Hepatocyte (in vitro differentiated cells): ENCODE results near the gene ZCCHC24. TPM values are rescaled to one million over a fixed set of nuclear protein-coding genes. Genes with fewer than 3 reads are reported as not detected.

ENCODE experiments used
- DNase-seq: peaks from one replicate; pipeline ENCODE4 v3.0.0-alpha.2; 2016; ENCODE audit warnings: low spot score
- H2AFZ ChIP-seq: fragments of 200-600 bp; sonication (generic); 2 replicates; pipeline ENCODE4 v1.6.0; 2016; ENCODE audit warnings: antibody characterized with exemption, mild to moderate bottlenecking
- H3K27ac ChIP-seq: fragments of 200-600 bp; sonication (generic); 2 replicates; pipeline ENCODE4 v1.5.1; 2016; ENCODE audit warnings: mild to moderate bottlenecking
- H3K27me3 ChIP-seq: fragments of 200-600 bp; sonication (generic); 2 replicates; pipeline ENCODE4 v1.6.1; 2016
- H3K36me3 ChIP-seq: fragments of 200-600 bp; sonication (generic); replicated peaks from 2 replicates; pipeline ENCODE4 v1.5.1; 2016; ENCODE audit warnings: low read depth; ENCODE audit not compliant: insufficient read depth
- H3K4me1 ChIP-seq: fragments of 200-600 bp; sonication (generic); 2 replicates; pipeline ENCODE4 v1.5.1; 2016; ENCODE audit warnings: mild to moderate bottlenecking, moderate library complexity; ENCODE audit not compliant: insufficient read depth
- H3K4me2 ChIP-seq: fragments of 200-600 bp; sonication (generic); 2 replicates; pipeline ENCODE4 v1.6.0; 2016
- H3K4me3 ChIP-seq: fragments of 200-600 bp; sonication (generic); 2 replicates; pipeline ENCODE4 v1.5.1; 2016; ENCODE audit warnings: mild to moderate bottlenecking
- H3K79me2 ChIP-seq: fragments of 200-600 bp; sonication (generic); 2 replicates; pipeline ENCODE4 v1.6.0; 2017; ENCODE audit warnings: mild to moderate bottlenecking
- H3K9me2 ChIP-seq: fragments of 200-600 bp; sonication (generic); replicated peaks from 2 replicates; pipeline ENCODE4 v1.6.0; 2017; ENCODE audit warnings: mild to moderate bottlenecking; ENCODE audit not compliant: insufficient read depth
- H3K9me3 ChIP-seq: fragments of 200-600 bp; sonication (generic); 2 replicates; pipeline ENCODE4 v1.5.1; 2016; ENCODE audit warnings: low read depth, mild to moderate bottlenecking
- H4K20me1 ChIP-seq: fragments of 200-600 bp; sonication (generic); 2 replicates; pipeline ENCODE4 v1.6.0; 2016; ENCODE audit warnings: mild to moderate bottlenecking; ENCODE audit not compliant: insufficient read depth, poor library complexity, severe bottlenecking
- EZH2 ChIP-seq: fragments of 200-600 bp; sonication (generic); IDR thresholded peaks from 2 replicates; pipeline ENCODE4 v1.6.1; 2016; ENCODE audit warnings: antibody characterized with exemption, mild to moderate bottlenecking, borderline replicate concordance
- EZH2phosphoT487 ChIP-seq: fragments of 200-600 bp; sonication (generic); IDR thresholded peaks from one replicate; pipeline ENCODE4 v1.6.1; 2018; ENCODE audit warnings: antibody characterized with exemption, mild to moderate bottlenecking, low read depth, moderate library complexity; ENCODE audit not compliant: unreplicated experiment, severe bottlenecking
- WGBS: methylation state at CpG from one replicate; pipeline ENCODE4 v1.1.6; 2016; ENCODE audit warnings: low lambda C conversion rate; ENCODE audit errors: missing lambda C conversion rate; 5-methylcytosine and 5-hydroxymethylcytosine counted together
- polyA plus RNA-seq: library from polyadenylated mRNA; unstranded; fragments of >200 nt; fragmentation: Nextera tagmentation; extraction: Ambion mirVana; gene quantifications from 2 replicates; pipeline ENCODE4 v1.2.1, GENCODE V29; 2016
- total RNA-seq: library from RNA; depleted of rRNA; stranded (reverse); fragments of >200 nt; gene quantifications from 2 replicates; pipeline ENCODE4 v1.2.3, GENCODE V29; 2014
- TF ChIP-seq, protein P1 (sequence below): fragments of 200-600 bp; sonication (generic); IDR thresholded peaks from 2 replicates; pipeline ENCODE4 v1.5.1; 2016; ENCODE audit warnings: antibody characterized with exemption, mild to moderate bottlenecking; ENCODE audit not compliant: poor library complexity

The ZCCHC24 gene
- total and polyA plus RNA-seq, 2 experiments from 2014 or later: 20.1 to 20.6 TPM

GRCh38 chr10:79361726-79362397, 83.6 kb downstream of the ZCCHC24 start:
- Histone ChIP-seq H3K4me3 (no peak overlapping the region), H3K9me2 (no peaks in the 10 kb centered on the region), H3K27me3 (peaks cover 3% of the 10 kb centered on the region), H3K9me3 (no peaks in the 10 kb centered on the region), H3K27ac (no peak overlapping the region), H3K36me3 (no peaks in the 10 kb centered on the region), H3K79me2 (no peaks in the 10 kb centered on the region), H4K20me1 (no peaks in the 10 kb centered on the region), H3K4me1 (peaks cover 4% of the 10 kb centered on the region), H2AFZ (no peak overlapping the region), H3K4me2 (no peak overlapping the region)
- TF ChIP-seq, protein P1, sequence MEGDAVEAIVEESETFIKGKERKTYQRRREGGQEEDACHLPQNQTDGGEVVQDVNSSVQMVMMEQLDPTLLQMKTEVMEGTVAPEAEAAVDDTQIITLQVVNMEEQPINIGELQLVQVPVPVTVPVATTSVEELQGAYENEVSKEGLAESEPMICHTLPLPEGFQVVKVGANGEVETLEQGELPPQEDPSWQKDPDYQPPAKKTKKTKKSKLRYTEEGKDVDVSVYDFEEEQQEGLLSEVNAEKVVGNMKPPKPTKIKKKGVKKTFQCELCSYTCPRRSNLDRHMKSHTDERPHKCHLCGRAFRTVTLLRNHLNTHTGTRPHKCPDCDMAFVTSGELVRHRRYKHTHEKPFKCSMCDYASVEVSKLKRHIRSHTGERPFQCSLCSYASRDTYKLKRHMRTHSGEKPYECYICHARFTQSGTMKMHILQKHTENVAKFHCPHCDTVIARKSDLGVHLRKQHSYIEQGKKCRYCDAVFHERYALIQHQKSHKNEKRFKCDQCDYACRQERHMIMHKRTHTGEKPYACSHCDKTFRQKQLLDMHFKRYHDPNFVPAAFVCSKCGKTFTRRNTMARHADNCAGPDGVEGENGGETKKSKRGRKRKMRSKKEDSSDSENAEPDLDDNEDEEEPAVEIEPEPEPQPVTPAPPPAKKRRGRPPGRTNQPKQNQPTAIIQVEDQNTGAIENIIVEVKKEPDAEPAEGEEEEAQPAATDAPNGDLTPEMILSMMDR: no peak
- no peak for TF ChIP-seq EZH2phosphoT487
- no peak for TF ChIP-seq EZH2
- 89% methylated on average over 4 of the region's 4 CpGs for WGBS
- no peak for DNase-seq

DNA sequence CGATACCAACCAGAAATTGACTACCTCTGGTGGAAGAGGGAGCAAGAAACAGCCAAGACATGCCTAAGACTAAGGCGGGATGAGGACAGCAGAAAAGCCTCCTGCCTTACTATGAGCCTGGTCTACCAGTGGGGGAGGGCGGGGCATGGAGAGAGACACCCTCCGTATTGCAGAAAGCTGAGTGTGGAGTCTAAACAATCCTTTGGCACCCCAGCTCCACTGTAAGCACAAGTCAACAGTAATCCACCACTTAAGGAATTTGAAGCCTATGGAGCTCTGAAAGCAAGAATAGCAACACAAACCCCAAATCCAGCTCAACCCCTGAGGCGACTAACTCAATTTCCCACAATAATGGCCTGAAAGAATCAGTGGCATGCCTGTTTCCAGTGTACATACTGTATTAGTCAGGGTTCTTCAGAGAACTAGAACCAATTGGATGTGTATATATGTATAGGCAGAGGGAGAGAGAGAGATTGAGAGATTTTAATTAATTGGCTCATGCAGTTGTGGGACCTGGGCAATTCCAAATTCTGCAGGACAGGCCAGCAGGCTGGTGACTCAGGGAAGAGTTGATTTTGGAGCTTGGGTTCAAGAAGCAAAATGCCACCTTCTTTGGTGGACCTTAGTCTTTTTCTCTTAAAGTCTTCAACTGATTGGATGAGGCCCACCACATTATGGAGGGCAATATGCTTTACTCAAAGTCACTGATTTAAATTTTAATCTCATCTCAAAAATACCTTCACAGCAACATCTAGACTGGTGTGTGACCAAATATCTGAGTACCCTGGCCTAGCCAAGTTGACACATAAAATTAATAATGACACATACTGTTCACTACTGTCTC, 84.7 kb downstream of the ZCCHC24 start:
- H2AFZ ChIP-seq: no peak overlapping the region
- TF ChIP-seq EZH2phosphoT487: no peak
- WGBS: 98% methylated on average over 5 of the region's 5 CpGs
- H3K4me3 ChIP-seq: no peak overlapping the region
- no peaks in the 10 kb centered on the region for H3K36me3 ChIP-seq
- DNase-seq: no peak
- no peaks in the 10 kb centered on the region for H3K79me2 ChIP-seq
- H3K9me2 ChIP-seq: no peaks in the 10 kb centered on the region
- H4K20me1 ChIP-seq: no peaks in the 10 kb centered on the region
- no peaks in the 10 kb centered on the region for H3K9me3 ChIP-seq
- peaks cover 4% of the 10 kb centered on the region for H3K4me1 ChIP-seq
- no peak overlapping the region for H3K4me2 ChIP-seq
- no peak overlapping the region for H3K27ac ChIP-seq
- H3K27me3 ChIP-seq: peaks cover 3% of the 10 kb centered on the region

- Histone ChIP-seq H3K9me2 (no peaks in the 10 kb centered on the region), H2AFZ (no peak overlapping the region), H3K79me2 (no peaks in the 10 kb centered on the region), H3K4me3 (no peak overlapping the region), H3K4me2 (no peak overlapping the region), H3K4me1 (peaks cover 4% of the 10 kb centered on the region), H3K36me3 (no peaks in the 10 kb centered on the region), H4K20me1 (no peaks in the 10 kb centered on the region), H3K27me3 (no peaks in the 10 kb centered on the region), H3K27ac (peak overlapping the region; percentile 86), H3K9me3 (no peaks in the 10 kb centered on the region)
- no peak for DNase-seq
- TF ChIP-seq, protein P1: no peak
- TF ChIP-seq EZH2 (no peak), EZH2phosphoT487 (no peak)
- 98% methylated on average over 6 of the region's 6 CpGs for WGBS
Observed at GRCh38 chr10:79359816-79360498, 85.5 kb downstream of the ZCCHC24 start.
